A673 (cell line): ENCODE measurements around the gene CFAP141. TPM values are rescaled to one million over a fixed set of nuclear protein-coding genes. Genes with fewer than 3 reads are reported as not detected.

ENCODE experiments used
- BruUV-seq: library from RNA; stranded (reverse); fragments of 400-500 nt; replicated peaks from 2 replicates; lab custom pipeline; 2021; lab: Mats Ljungman, UMichigan
- CTCF ChIA-PET: fragments of 300-600 bp; sonication (Branson Sonifier 250); formaldehyde crosslinking; loops from one replicate; lab custom pipeline; 2022; ENCODE audit warnings: antibody characterized with exemption; lab: Charles Lee
- POLR2A ChIA-PET: fragments of 300-600 bp; sonication (Branson Sonifier 250); formaldehyde crosslinking; loops from one replicate; lab custom pipeline; 2022; ENCODE audit warnings: antibody characterized with exemption; ENCODE audit not compliant: low non-redundant PET; lab: Charles Lee
- DNase-seq: peaks from one replicate; pipeline ENCODE4 v3.0.0-alpha.2; 2015; ENCODE audit warnings: low spot score
- H3K27ac ChIP-seq: fragments of 200-600 bp; sonication (generic); 2 replicates; pipeline ENCODE4 v1.5.1; 2016; ENCODE audit warnings: mixed run types, low read depth, mild to moderate bottlenecking, mixed read lengths, antibody characterized with exemption, low read length; ENCODE audit not compliant: poor library complexity, severe bottlenecking
- H3K27me3 ChIP-seq: fragments of 200-600 bp; sonication (generic); replicated peaks from 2 replicates; pipeline ENCODE4 v1.6.1; 2017; ENCODE audit warnings: mixed run types, low read depth, mild to moderate bottlenecking, mixed read lengths, antibody characterized with exemption, low read length; ENCODE audit not compliant: insufficient read depth, poor library complexity
- H3K36me3 ChIP-seq: fragments of 200-600 bp; sonication (generic); 2 replicates; pipeline ENCODE4 v1.6.1; 2016; ENCODE audit warnings: mixed run types, mild to moderate bottlenecking, mixed read lengths, antibody characterized with exemption, low read length; ENCODE audit not compliant: insufficient read depth, poor library complexity, severe bottlenecking
- H3K4me1 ChIP-seq: fragments of 200-600 bp; sonication (generic); 2 replicates; pipeline ENCODE4 v1.6.1; 2017; ENCODE audit warnings: mixed run types, mild to moderate bottlenecking, mixed read lengths, antibody characterized with exemption, low read length; ENCODE audit not compliant: insufficient read depth, poor library complexity, severe bottlenecking
- H3K4me3 ChIP-seq: fragments of 200-600 bp; sonication (generic); 2 replicates; pipeline ENCODE4 v1.5.1; 2016; ENCODE audit warnings: low read depth, mixed run types, mild to moderate bottlenecking, mixed read lengths, low read length; ENCODE audit not compliant: poor library complexity, severe bottlenecking
- H3K9me3 ChIP-seq: fragments of 200-600 bp; sonication (generic); 2 replicates; pipeline ENCODE4 v1.6.1; 2016; ENCODE audit warnings: mixed run types, low read depth, mild to moderate bottlenecking, mixed read lengths, antibody characterized with exemption, low read length; ENCODE audit not compliant: poor library complexity, severe bottlenecking
- CTCF ChIP-seq: fragments of 300-800, 200-600 bp; sonication (generic); conservative IDR thresholded peaks from 2 replicates; pipeline ENCODE4 v1.5.1; 2017; ENCODE audit warnings: low read depth, mild to moderate bottlenecking, antibody characterized with exemption, low read length, moderate library complexity, mixed read lengths
- EZH2 ChIP-seq: fragments of 200-600 bp; sonication (generic); IDR thresholded peaks from 2 replicates; pipeline ENCODE4 v1.6.1; 2017; ENCODE audit warnings: borderline replicate concordance, low read depth, mild to moderate bottlenecking, mixed read lengths, antibody characterized with exemption, low read length; ENCODE audit not compliant: poor library complexity, severe bottlenecking
- intact Hi-C: fragments of 100-400 bp; cut with micrococcal nuclease; formaldehyde crosslinking; loops from one replicate; pipeline ENCODE4 v1.10.0; 2022; ENCODE audit not compliant: unreplicated experiment
- total RNA-seq: library from RNA; stranded (reverse); gene quantifications from 2 replicates; pipeline ENCODE4 v1.2.3, GENCODE V29; 2021

Gene CFAP141
- total RNA-seq, 1 experiment from 2014 or later = not detected

GRCh38 chr1:154174654-154175053, 31.5 kb downstream of the CFAP141 start:
- no TSS peak for BruUV-seq
- DNase-seq = no peak
- Histone ChIP-seq H3K9me3 (no peaks in the 10 kb centered on the region), H3K27me3 (no peaks in the 10 kb centered on the region), H3K4me1 (peaks cover 31% of the 10 kb centered on the region), H3K4me3 (no peak overlapping the region), H3K36me3 (peaks cover 60% of the 10 kb centered on the region), H3K27ac (no peak overlapping the region)
- CTCF ChIA-PET = no interaction called here
- intact Hi-C loops = no loop called here
- TF ChIP-seq EZH2 = no peak
- no peak for TF ChIP-seq CTCF
- POLR2A ChIA-PET = no interaction called here

- H3K36me3 ChIP-seq = peaks cover 84% of the 10 kb centered on the region
- no TSS peak for BruUV-seq
- no peaks in the 10 kb centered on the region for H3K27me3 ChIP-seq
- H3K4me1 ChIP-seq = peaks cover 10% of the 10 kb centered on the region
- H3K27ac ChIP-seq = no peak overlapping the region
- H3K4me3 ChIP-seq = no peak overlapping the region
- H3K9me3 ChIP-seq = no peaks in the 10 kb centered on the region
- intact Hi-C loops = no loop called here
- DNase-seq = no peak
- no peak for TF ChIP-seq EZH2
- TF ChIP-seq CTCF = no peak
- POLR2A ChIA-PET = interaction anchor here (0.7 kb wide), 1 partner anchor 9 kb away, joined by 3 read pairs; no protein-coding TSS in a partner anchor
- CTCF ChIA-PET = no interaction called here
Measured at GRCh38 chr1:154171880-154172279, 34.3 kb downstream of the CFAP141 start.

GRCh38 chr1:154171223-154171583, 34.9 kb downstream of the CFAP141 start:
- TF ChIP-seq EZH2 = no peak
- Histone ChIP-seq H3K36me3 (peaks cover 90% of the 10 kb centered on the region), H3K9me3 (no peaks in the 10 kb centered on the region), H3K4me1 (peaks cover 3% of the 10 kb centered on the region), H3K4me3 (no peak overlapping the region), H3K27ac (no peak overlapping the region), H3K27me3 (no peaks in the 10 kb centered on the region)
- intact Hi-C loops = no loop called here
- BruUV-seq = no TSS peak
- CTCF ChIA-PET = no interaction called here
- POLR2A ChIA-PET = no interaction called here
- no peak for DNase-seq
